Measurements from ENCODE around the gene RTTN. TPM values are rescaled to one million over a fixed set of nuclear protein-coding genes. Genes with fewer than 3 reads are reported as not detected.

The RTTN gene
- total RNA-seq, 1 donor from 2014 or later: 24.7 TPM

DNA sequence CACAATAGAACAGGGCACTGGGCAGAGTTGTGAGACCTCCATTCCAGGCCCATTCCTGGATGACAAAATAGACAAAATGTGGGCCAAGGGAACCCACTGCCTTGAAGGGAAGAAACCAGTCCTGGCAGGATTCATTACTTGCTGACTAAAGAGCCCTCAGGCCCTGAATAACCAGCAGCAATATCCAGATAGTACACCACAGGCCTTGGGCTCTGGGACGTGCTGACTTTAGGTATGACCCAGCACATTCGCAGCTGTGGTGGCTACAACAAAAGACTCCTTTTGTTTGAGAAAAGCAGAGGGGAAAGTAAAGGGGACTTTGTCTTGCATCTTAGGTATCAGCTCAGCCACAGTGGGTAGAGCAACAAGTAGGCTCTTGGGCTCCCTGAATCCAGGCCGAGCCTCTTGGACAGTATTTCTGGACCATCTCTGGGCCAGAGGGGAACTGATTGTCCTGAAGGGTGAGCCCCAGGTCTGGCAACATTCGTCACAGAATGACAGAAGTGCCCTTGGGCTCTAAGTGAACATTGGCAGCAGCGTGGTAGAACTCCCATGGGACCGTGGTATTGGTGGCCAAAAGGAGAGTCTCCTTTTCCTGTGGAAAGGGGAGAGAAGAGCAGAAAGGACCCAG is 167.9 kb downstream of the RTTN start:
- no peaks in the 10 kb centered on the region for H3K4me1 Mint-ChIP-seq (ENCODE audit: low read depth)
- DNase-seq (ENCODE audit: low spot score, unreplicated experiment): no peak
- no peaks in the 10 kb centered on the region for H3K9me3 Mint-ChIP-seq (ENCODE audit: low read depth)
- H3K27me3 Mint-ChIP-seq: no peaks in the 10 kb centered on the region
- no peak for TF ChIP-seq CTCF (IDR thresholded peaks at IDR 0.05; ENCODE audit: unreplicated experiment)
- peaks cover 14% of the 10 kb centered on the region for H3K36me3 Mint-ChIP-seq (ENCODE audit: insufficient read depth)
- H3K27ac Mint-ChIP-seq: no peak overlapping the region
- no peak overlapping the region for H3K4me3 Mint-ChIP-seq (ENCODE audit: low read depth)

GRCh38 chr18:70036771-70037347 is 168.6 kb downstream of the RTTN start:
- Mint-ChIP-seq H3K4me1 (ENCODE audit: low read depth) (no peaks in the 10 kb centered on the region), H3K27ac (peak overlapping the region; percentile 21), H3K9me3 (ENCODE audit: low read depth) (no peaks in the 10 kb centered on the region), H3K36me3 (ENCODE audit: insufficient read depth) (peaks cover 15% of the 10 kb centered on the region), H3K4me3 (ENCODE audit: low read depth) (no peak overlapping the region), H3K27me3 (no peaks in the 10 kb centered on the region)
- no peak for TF ChIP-seq CTCF (IDR thresholded peaks at IDR 0.05; ENCODE audit: unreplicated experiment)
- DNase-seq (ENCODE audit: low spot score, unreplicated experiment): no peak

- peaks cover 12% of the 10 kb centered on the region for H3K36me3 Mint-ChIP-seq (ENCODE audit: insufficient read depth)
- H3K4me3 Mint-ChIP-seq (ENCODE audit: low read depth): no peak overlapping the region
- H3K27ac Mint-ChIP-seq: no peak overlapping the region
- no peak for DNase-seq (ENCODE audit: low spot score, unreplicated experiment)
- H3K9me3 Mint-ChIP-seq (ENCODE audit: low read depth): no peaks in the 10 kb centered on the region
- TF ChIP-seq CTCF (IDR thresholded peaks at IDR 0.05; ENCODE audit: unreplicated experiment): no peak
- H3K4me1 Mint-ChIP-seq (ENCODE audit: low read depth): no peaks in the 10 kb centered on the region
- H3K27me3 Mint-ChIP-seq: no peaks in the 10 kb centered on the region
Observed at GRCh38 chr18:70036168-70036567, 169.3 kb downstream of the RTTN start.

DNA sequence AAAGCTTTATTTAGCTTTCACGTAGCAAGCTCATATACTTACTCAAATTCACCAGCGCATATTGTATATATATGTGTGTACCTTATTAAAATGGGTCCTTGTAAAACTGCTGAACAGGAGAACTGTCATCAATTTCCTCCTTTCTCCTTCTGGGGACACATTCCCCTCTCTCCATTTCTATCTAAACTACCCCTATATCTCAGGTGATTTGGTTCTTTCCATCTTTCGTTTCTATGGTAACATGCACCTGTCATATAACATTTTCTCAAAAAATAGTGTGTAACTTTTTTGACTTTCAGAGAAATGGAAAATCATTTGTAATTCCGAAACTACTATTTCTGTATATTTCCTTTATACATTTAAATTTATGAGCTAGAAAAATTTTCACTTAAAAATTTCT is 174.3 kb downstream of the RTTN start:
- Mint-ChIP-seq H3K36me3 (ENCODE audit: insufficient read depth) (peaks cover 8% of the 10 kb centered on the region), H3K27me3 (no peaks in the 10 kb centered on the region), H3K4me1 (ENCODE audit: low read depth) (no peaks in the 10 kb centered on the region), H3K27ac (no peak overlapping the region), H3K4me3 (ENCODE audit: low read depth) (no peak overlapping the region), H3K9me3 (ENCODE audit: low read depth) (no peaks in the 10 kb centered on the region)
- TF ChIP-seq CTCF (IDR thresholded peaks at IDR 0.05; ENCODE audit: unreplicated experiment): no peak
- no peak for DNase-seq (ENCODE audit: low spot score, unreplicated experiment)

DNA sequence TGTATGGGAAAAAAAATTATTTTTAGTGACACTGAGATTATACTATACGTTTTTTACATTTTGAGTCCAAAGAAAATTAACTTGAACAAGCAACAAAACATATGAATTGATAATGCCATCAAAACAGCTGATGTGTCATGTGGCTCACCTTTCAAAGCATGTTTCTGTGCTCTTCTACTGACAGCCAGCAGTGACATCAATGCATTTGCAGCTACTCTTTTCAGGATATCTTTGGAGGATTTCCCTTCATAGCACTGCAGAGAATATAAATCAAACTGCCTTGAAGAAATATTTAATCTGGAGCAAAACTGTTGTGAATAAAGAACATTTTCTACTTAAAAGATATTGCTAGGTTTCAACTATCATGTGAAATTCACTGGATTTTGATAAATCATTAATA is 174.8 kb downstream of the RTTN start:
- no peak for DNase-seq (ENCODE audit: low spot score, unreplicated experiment)
- peaks cover 8% of the 10 kb centered on the region for H3K36me3 Mint-ChIP-seq (ENCODE audit: insufficient read depth)
- no peaks in the 10 kb centered on the region for H3K9me3 Mint-ChIP-seq (ENCODE audit: low read depth)
- no peaks in the 10 kb centered on the region for H3K4me1 Mint-ChIP-seq (ENCODE audit: low read depth)
- TF ChIP-seq CTCF (IDR thresholded peaks at IDR 0.05; ENCODE audit: unreplicated experiment): no peak
- H3K27me3 Mint-ChIP-seq: no peaks in the 10 kb centered on the region
- H3K27ac Mint-ChIP-seq: no peak overlapping the region
- H3K4me3 Mint-ChIP-seq (ENCODE audit: low read depth): no peak overlapping the region
